NB4 (cell line): ENCODE measurements around the gene VIPR2.
"Not testable (repeated sequence)": the region's sequence is repeated elsewhere in the genome, so short reads cannot be mapped to it uniquely, and the experiment has no call there.

Experiments
- DNase-seq: peaks from one replicate; pipeline ENCODE4 v3.0.0; 2010; ENCODE audit warnings: low read depth
- H3K4me3 ChIP-seq: one replicate; pipeline ENCODE4 v1.5.1; 2011; ENCODE audit warnings: mild to moderate bottlenecking, low read depth, low read length, moderate library complexity
- CTCF ChIP-seq: IDR thresholded peaks from one replicate; pipeline ENCODE4 v1.5.1; 2012; ENCODE audit warnings: low read depth, low read length
- MAX ChIP-seq: IDR thresholded peaks from 2 replicates; pipeline ENCODE4 v1.6.1; 2011; ENCODE audit warnings: low read depth, low read length
- MYC ChIP-seq: IDR thresholded peaks from 2 replicates; pipeline ENCODE4 v1.6.1; 2011; ENCODE audit warnings: low read depth, low read length
- POLR2A ChIP-seq: IDR thresholded peaks from 2 replicates; pipeline ENCODE4 v1.6.1; 2011; ENCODE audit warnings: mild to moderate bottlenecking; ENCODE audit not compliant: insufficient read length; ENCODE audit errors: extremely low read depth

VIPR2 gene

GRCh38 chr7:159125955-159126270 lies 18.8 kb downstream of the VIPR2 start:
- no peak overlapping the region for H3K4me3 ChIP-seq
- TF ChIP-seq MYC (no peak), MAX (no peak), CTCF (no peak), POLR2A (no peak)
- DNase-seq: no peak

GRCh38 chr7:159125104-159125954 lies 19.3 kb downstream of the VIPR2 start:
- no peak for TF ChIP-seq MAX
- no peak for TF ChIP-seq CTCF
- TF ChIP-seq POLR2A: no peak
- no peak for TF ChIP-seq MYC
- no peak overlapping the region for H3K4me3 ChIP-seq
- DNase-seq: no peak

- DNase-seq: not testable (repeated sequence)
These were observed 20.9 kb downstream of the VIPR2 start for GRCh38 chr7:159123793-159124192.

GRCh38 chr7:159123294-159123693 lies 21.4 kb downstream of the VIPR2 start:
- not testable (repeated sequence) for H3K4me3 ChIP-seq, DNase-seq

More at GRCh38 chr7:159123793-159124192, 20.9 kb downstream of the VIPR2 start:
- not testable (repeated sequence) for H3K4me3 ChIP-seq

- no peak overlapping the region for H3K4me3 ChIP-seq
- DNase-seq: no peak
- TF ChIP-seq MAX (no peak), MYC (no peak), POLR2A (no peak), CTCF (no peak)
These were observed 22.4 kb downstream of the VIPR2 start for GRCh38 chr7:159122276-159122675.

- TF ChIP-seq MAX (no peak), MYC (no peak), CTCF (no peak), POLR2A (no peak)
- no peak for DNase-seq
- no peak overlapping the region for H3K4me3 ChIP-seq
These were observed 23.2 kb downstream of the VIPR2 start for GRCh38 chr7:159121476-159121875.

- no peak for DNase-seq
- no peak for TF ChIP-seq POLR2A
- TF ChIP-seq MYC: no peak
- TF ChIP-seq MAX: no peak
- TF ChIP-seq CTCF: no peak
- H3K4me3 ChIP-seq: no peak overlapping the region
These were observed 23.6 kb downstream of the VIPR2 start for GRCh38 chr7:159121068-159121467.
